ENCODE results near the gene VARS1. TPM values are rescaled to one million over a fixed set of nuclear protein-coding genes. Genes with fewer than 3 reads are reported as not detected.
A peak's percentile ranks its signal among the peaks of the same experiment; 100 is the strongest.

The VARS1 gene
- total RNA-seq, 1 experiment from 2014 or later: 89.8 TPM

- peak overlapping the region; percentile 95 for H3K4me2 ChIP-seq (ENCODE audit: low read length)
- no peak overlapping the region for H2AFZ ChIP-seq (ENCODE audit: low read length)
- no peaks in the 10 kb centered on the region for H4K20me1 ChIP-seq (ENCODE audit: low read length)
- ChIA-PET POLR2A (ENCODE audit: unreplicated experiment) (no interaction called here), CTCF (no interaction called here)
- BruUV-seq (replicated peaks): no TSS peak
- peak overlapping the region; percentile 80 for H3K27ac ChIP-seq (ENCODE audit: low read length)
- H3K9me2 ChIP-seq (replicated peaks; ENCODE audit: low read length): no peaks in the 10 kb centered on the region
- no peaks in the 10 kb centered on the region for H3K9me3 ChIP-seq (ENCODE audit: low read length)
- H3K79me2 ChIP-seq (ENCODE audit: low read length): peaks cover 56% of the 10 kb centered on the region
- intact Hi-C loops (cut with micrococcal nuclease): no loop called here
- peak; percentile 96 for DNase-seq
- H3K4me1 ChIP-seq (ENCODE audit: insufficient read depth, low read length): peaks cover 24% of the 10 kb centered on the region
- peak; percentile 76 for ATAC-seq
- H3K36me3 ChIP-seq (ENCODE audit: low read depth, low read length): peaks cover 20% of the 10 kb centered on the region; the same call in 1 of the 2 replicates
- no peaks in the 10 kb centered on the region for H3F3A ChIP-seq (ENCODE audit: low read length, unreplicated experiment)
- no peak for TF ChIP-seq CTCF (conservative IDR thresholded peaks at IDR 0.05; ENCODE audit: low read depth, low read length)
- TF ChIP-seq EZH2 (IDR thresholded peaks at IDR 0.05; ENCODE audit: low read length, unreplicated experiment): no peak
- TF ChIP-seq EZH2phosphoT487 (IDR thresholded peaks at IDR 0.05; ENCODE audit: borderline replicate concordance, low read length): no peak
- H3K4me3 ChIP-seq (ENCODE audit: low read length): peak overlapping the region; percentile 87
- no peaks in the 10 kb centered on the region for H3K27me3 ChIP-seq (ENCODE audit: low read length)
- H3K9ac ChIP-seq (ENCODE audit: low read length): peak overlapping the region; percentile 77
These were observed 2.8 kb downstream of the VARS1 start for GRCh38 chr6:31792761-31793171.

- Histone ChIP-seq H2AFZ (ENCODE audit: low read length) (no peak overlapping the region), H4K20me1 (ENCODE audit: low read length) (no peaks in the 10 kb centered on the region), H3F3A (ENCODE audit: low read length, unreplicated experiment) (no peaks in the 10 kb centered on the region), H3K9ac (ENCODE audit: low read length) (peak overlapping the region; percentile 77), H3K27ac (ENCODE audit: low read length) (peak overlapping the region; percentile 80), H3K36me3 (ENCODE audit: low read depth, low read length) (peaks cover 20% of the 10 kb centered on the region; the same call in 1 of the 2 replicates), H3K4me2 (ENCODE audit: low read length) (peak overlapping the region; percentile 95), H3K4me3 (ENCODE audit: low read length) (peak overlapping the region; percentile 87), H3K4me1 (ENCODE audit: insufficient read depth, low read length) (peaks cover 24% of the 10 kb centered on the region), H3K9me3 (ENCODE audit: low read length) (no peaks in the 10 kb centered on the region), H3K9me2 (replicated peaks; ENCODE audit: low read length) (no peaks in the 10 kb centered on the region), H3K79me2 (ENCODE audit: low read length) (peaks cover 56% of the 10 kb centered on the region), H3K27me3 (ENCODE audit: low read length) (no peaks in the 10 kb centered on the region)
- CTCF ChIA-PET: no interaction called here
- no TSS peak for BruUV-seq (replicated peaks)
- intact Hi-C loops (cut with micrococcal nuclease): no loop called here
- DNase-seq (no peak), ATAC-seq (no peak)
- POLR2A ChIA-PET (ENCODE audit: unreplicated experiment): interaction anchor here (0.7 to 1.5 kb wide), 2 partner anchors 36 to 62 kb away, joined by 3 to 6 read pairs; partner anchors contain the start of gene HSPA1B
- TF ChIP-seq EZH2 (IDR thresholded peaks at IDR 0.05; ENCODE audit: low read length, unreplicated experiment): no peak
- TF ChIP-seq CTCF (conservative IDR thresholded peaks at IDR 0.05; ENCODE audit: low read depth, low read length): no peak
- no peak for TF ChIP-seq EZH2phosphoT487 (IDR thresholded peaks at IDR 0.05; ENCODE audit: borderline replicate concordance, low read length)
These were observed 3.5 kb downstream of the VARS1 start for GRCh38 chr6:31792090-31792374.

GRCh38 chr6:31791324-31792089 is 4.0 kb downstream of the VARS1 start:
- H3K9ac ChIP-seq (ENCODE audit: low read length): no peak overlapping the region
- H3K4me2 ChIP-seq (ENCODE audit: low read length): peak overlapping the region; percentile 95
- H3F3A ChIP-seq (ENCODE audit: low read length, unreplicated experiment): no peaks in the 10 kb centered on the region
- H3K79me2 ChIP-seq (ENCODE audit: low read length): peaks cover 56% of the 10 kb centered on the region
- DNase-seq (peak; percentile 53), ATAC-seq (no peak)
- H2AFZ ChIP-seq (ENCODE audit: low read length): no peak overlapping the region
- ChIA-PET POLR2A (ENCODE audit: unreplicated experiment) (interaction anchor here (0.7 to 1.5 kb wide), 3 partner anchors 24 to 61 kb away, joined by 3 to 6 read pairs (median 4); partner anchors contain the start of genes HSPA1A and HSPA1B), CTCF (interaction anchor here (0.5 to 1.0 kb wide), 4 partner anchors 15 to 390 kb away, joined by 3 to 5 read pairs (median 4); partner anchors contain the start of gene LSM2)
- TF ChIP-seq EZH2 (IDR thresholded peaks at IDR 0.05; ENCODE audit: low read length, unreplicated experiment) (no peak), CTCF (conservative IDR thresholded peaks at IDR 0.05; ENCODE audit: low read depth, low read length) (peak; percentile 62)
- H3K36me3 ChIP-seq (ENCODE audit: low read depth, low read length): peaks cover 20% of the 10 kb centered on the region; the same call in 1 of the 2 replicates
- no peaks in the 10 kb centered on the region for H3K9me3 ChIP-seq (ENCODE audit: low read length)
- BruUV-seq (replicated peaks): no TSS peak
- H3K27ac ChIP-seq (ENCODE audit: low read length): no peak overlapping the region
- H3K9me2 ChIP-seq (replicated peaks; ENCODE audit: low read length): no peaks in the 10 kb centered on the region
- intact Hi-C loops (cut with micrococcal nuclease): no loop called here
- H3K4me3 ChIP-seq (ENCODE audit: low read length): peak overlapping the region; percentile 87; the same call in 1 of the 2 replicates
- no peaks in the 10 kb centered on the region for H4K20me1 ChIP-seq (ENCODE audit: low read length)
- no peaks in the 10 kb centered on the region for H3K27me3 ChIP-seq (ENCODE audit: low read length)
- H3K4me1 ChIP-seq (ENCODE audit: insufficient read depth, low read length): peaks cover 24% of the 10 kb centered on the region

All from PC-3 (cell line).